Epithelial cell of alveolus of lung (primary cell): ENCODE measurements around the gene NUP155. TPM values are rescaled to one million over a fixed set of nuclear protein-coding genes. Genes with fewer than 3 reads are reported as not detected.

Source experiments
- total RNA-seq: library from RNA; depleted of rRNA; stranded (reverse); fragments of >200 nt; gene quantifications from 2 replicates; pipeline ENCODE4 v1.2.1, GENCODE V29; 2015

The NUP155 gene
- total RNA-seq = 19.1 and 25.1 TPM in 2 replicates

GRCh38 chr5:37370864-37371726, at the start of gene NUP155:
NUP155 (minus strand) TSS chr5:37371106; CDS start chr5:37370977, 129 bp downstream.

DNA sequence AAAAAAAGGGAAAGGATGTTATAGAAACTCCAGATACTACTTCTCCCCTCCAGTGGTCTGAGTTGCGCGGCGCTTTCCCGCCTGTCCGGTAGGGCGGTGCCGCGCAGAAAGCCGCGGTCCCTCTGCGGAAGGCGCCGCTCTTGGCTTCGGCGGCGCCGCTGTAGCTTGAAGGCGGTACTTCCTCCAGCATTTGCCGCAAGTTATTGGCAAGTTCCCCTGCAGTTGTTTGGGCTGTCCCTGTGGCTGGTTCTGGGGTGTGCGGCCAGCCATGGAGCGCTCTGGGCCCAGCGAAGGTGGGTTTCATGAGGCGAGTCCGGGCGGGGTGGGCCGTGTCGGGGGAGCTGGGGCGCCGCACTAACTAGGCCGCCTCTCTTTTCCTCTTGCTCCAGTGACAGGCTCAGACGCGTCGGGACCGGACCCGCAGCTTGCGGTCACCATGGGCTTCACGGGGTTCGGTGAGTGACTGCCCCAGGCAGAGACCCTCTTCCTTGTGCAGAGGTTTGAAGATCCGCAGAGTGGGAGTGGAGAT, 8.3 kb upstream of the NUP155 start, which contains the start of gene WDR70:
WDR70 (plus strand) TSS at position 219 of the 529 bp plus-strand sequence; CDS start at position 269, 50 bp downstream.

GRCh38 chr5:37248970-37249814, 121.7 kb downstream of the NUP155 start, which contains the start of gene CPLANE1:
CPLANE1 (minus strand) TSS chr5:37249376; CDS start chr5:37247698, 1,678 bp downstream.

Other genes starting within 250 kb of the NUP155 start
- gene CPLANE1, start 121.7 kb downstream of the NUP155 start, total RNA-seq = 7.8 and 15.8 TPM in 2 replicates
- 12.6 and 13.8 TPM in 2 replicates for gene WDR70, start 8.2 kb upstream of the NUP155 start, total RNA-seq